ENCODE measurements around the gene UBE2QL1. TPM values are rescaled to one million over a fixed set of nuclear protein-coding genes. Genes with fewer than 3 reads are reported as not detected.

UBE2QL1 gene
- total RNA-seq, 1 experiment from 2014 or later: 0.11 TPM

- Histone ChIP-seq H2BK15ac (ENCODE audit: low read depth, low read length) (no peak overlapping the region), H3K79me1 (ENCODE audit: insufficient read depth, low read depth, low read length, poor library complexity, severe bottlenecking) (no peaks in the 10 kb centered on the region), H3T11ph (ENCODE audit: low read length) (no peak overlapping the region), H2BK120ac (ENCODE audit: low read depth, low read length, poor library complexity, severe bottlenecking) (no peak overlapping the region), H4K91ac (ENCODE audit: insufficient read length, low read depth, low read length) (no peak overlapping the region), H3K27ac (ENCODE audit: insufficient read length, low read depth, low read length) (no peak overlapping the region), H4K20me1 (ENCODE audit: control insufficient read depth, insufficient read depth, insufficient read length) (no peaks in the 10 kb centered on the region), H4K8ac (replicated peaks; ENCODE audit: insufficient read length, low read depth, low read length) (no peak overlapping the region), H3K14ac (ENCODE audit: insufficient read depth, low read length) (no peak overlapping the region), H2AFZ (ENCODE audit: low read length) (no peak overlapping the region), H3K79me2 (ENCODE audit: insufficient read depth, low read length) (no peaks in the 10 kb centered on the region), H3K9ac (ENCODE audit: extremely low read depth, insufficient read length, low read length) (no peak overlapping the region), H2BK5ac (ENCODE audit: insufficient read length, low read length) (no peak overlapping the region), H2AK5ac (ENCODE audit: insufficient read length, low read length) (no peak overlapping the region), H3K23ac (ENCODE audit: insufficient read length, low read depth, low read length) (no peak overlapping the region), H3K4me2 (ENCODE audit: insufficient read depth, insufficient read length, low read length) (no peak overlapping the region), H3K9me3 (ENCODE audit: control insufficient read depth, low read depth, low read length) (no peaks in the 10 kb centered on the region), H4K5ac (ENCODE audit: insufficient read length, low read depth, low read length) (no peak overlapping the region), H3K18ac (ENCODE audit: insufficient read length, low read depth, low read length) (no peak overlapping the region), H3K4me1 (ENCODE audit: insufficient read depth, low read length) (no peaks in the 10 kb centered on the region), H2BK12ac (ENCODE audit: insufficient read length, low read depth, low read length) (no peak overlapping the region), H2BK20ac (ENCODE audit: low read depth, low read length, poor library complexity, severe bottlenecking) (no peak overlapping the region), H3K56ac (ENCODE audit: insufficient read length, low read depth, low read length) (no peak overlapping the region), H3K23me2 (ENCODE audit: insufficient read length, low read depth, low read length, poor library complexity, severe bottlenecking) (no peaks in the 10 kb centered on the region), H3K27me3 (ENCODE audit: insufficient read depth, low read length) (no peaks in the 10 kb centered on the region), H3K4ac (ENCODE audit: low read depth, low read length) (no peak overlapping the region)
- peaks cover 0 to 5% of the 10 kb centered on the region in 2 experiments; a peak in 2 of 5 replicates for H3K9me3 Mint-ChIP-seq
- DNase-seq: no peak
- TF ChIP-seq, protein P1, sequence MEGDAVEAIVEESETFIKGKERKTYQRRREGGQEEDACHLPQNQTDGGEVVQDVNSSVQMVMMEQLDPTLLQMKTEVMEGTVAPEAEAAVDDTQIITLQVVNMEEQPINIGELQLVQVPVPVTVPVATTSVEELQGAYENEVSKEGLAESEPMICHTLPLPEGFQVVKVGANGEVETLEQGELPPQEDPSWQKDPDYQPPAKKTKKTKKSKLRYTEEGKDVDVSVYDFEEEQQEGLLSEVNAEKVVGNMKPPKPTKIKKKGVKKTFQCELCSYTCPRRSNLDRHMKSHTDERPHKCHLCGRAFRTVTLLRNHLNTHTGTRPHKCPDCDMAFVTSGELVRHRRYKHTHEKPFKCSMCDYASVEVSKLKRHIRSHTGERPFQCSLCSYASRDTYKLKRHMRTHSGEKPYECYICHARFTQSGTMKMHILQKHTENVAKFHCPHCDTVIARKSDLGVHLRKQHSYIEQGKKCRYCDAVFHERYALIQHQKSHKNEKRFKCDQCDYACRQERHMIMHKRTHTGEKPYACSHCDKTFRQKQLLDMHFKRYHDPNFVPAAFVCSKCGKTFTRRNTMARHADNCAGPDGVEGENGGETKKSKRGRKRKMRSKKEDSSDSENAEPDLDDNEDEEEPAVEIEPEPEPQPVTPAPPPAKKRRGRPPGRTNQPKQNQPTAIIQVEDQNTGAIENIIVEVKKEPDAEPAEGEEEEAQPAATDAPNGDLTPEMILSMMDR (conservative IDR thresholded peaks at IDR 0.05): no peak
- no peaks in the 10 kb centered on the region; a peak in 1 of 7 replicates for H3K36me3 Mint-ChIP-seq (ENCODE audit: insufficient read depth in 1 of 3, low read depth in 3 of 3)
- H3K27ac Mint-ChIP-seq: no peak overlapping the region
- WGBS (ENCODE audit: extremely low coverage, insufficient read length, low lambda C conversion rate): no CpG with 5 or more reads among the region's 2 CpGs
- peaks cover 33% of the 10 kb centered on the region for H3K27me3 Mint-ChIP-seq (ENCODE audit: low read depth)
- H3K4me1 Mint-ChIP-seq: no peaks in the 10 kb centered on the region
- no peak overlapping the region for H3K4me3 Mint-ChIP-seq
Measured at GRCh38 chr5:6535594-6535993, 86.9 kb downstream of the UBE2QL1 start.
